CD4-positive, CD25-positive, alpha-beta regulatory T cell (primary cell): ENCODE results near the gene CREB3L2. TPM values are rescaled to one million over a fixed set of nuclear protein-coding genes. Genes with fewer than 3 reads are reported as not detected.
"Not testable (repeated sequence)": the region's sequence is repeated elsewhere in the genome, so short reads cannot be mapped to it uniquely, and the experiment has no call there.

Experiments used
- ATAC-seq, 2 donors: fragments of 150-1000 bp; cut with Tn5 transposase; one replicate each; pipeline ENCODE4 v1.10.0; 2021; ENCODE audit warnings: low read depth in 2 of 2, moderate number of reproducible peaks in 2 of 2, moderate library complexity in 1 of 2
- DNase-seq, 3 donors: peaks; one replicate each; pipeline versions ENCODE4 v3.0.0 to v3.0.0-alpha.2; 2012 to 2022; ENCODE audit warnings: mixed read lengths in 1 of 3
- H3K27ac ChIP-seq: one replicate; pipeline ENCODE4 v1.7.0; 2013; ENCODE audit warnings: mild to moderate bottlenecking, low read length; ENCODE audit not compliant: insufficient read depth, poor library complexity, severe bottlenecking
- H3K27me3 ChIP-seq: one replicate; pipeline ENCODE4 v1.7.0; 2013; ENCODE audit warnings: low read length; ENCODE audit not compliant: control insufficient read depth, insufficient read depth
- H3K36me3 ChIP-seq: one replicate; pipeline ENCODE4 v1.7.0; 2013; ENCODE audit warnings: mild to moderate bottlenecking, low read length, moderate library complexity; ENCODE audit not compliant: control insufficient read depth, insufficient read depth
- H3K4me1 ChIP-seq: 2 replicates; pipeline ENCODE4 v1.7.0; 2013; ENCODE audit warnings: mild to moderate bottlenecking, low read length; ENCODE audit not compliant: insufficient read depth, control insufficient read depth, poor library complexity, severe bottlenecking
- H3K4me3 ChIP-seq: one replicate; pipeline ENCODE4 v1.7.0; 2013; ENCODE audit warnings: low read depth, mild to moderate bottlenecking, low read length, moderate library complexity
- H3K9me3 ChIP-seq, 2 experiments: 1 replicate in 1 of 2; 2 replicates in 1 of 2; pipeline ENCODE4 v1.7.0; 2013; ENCODE audit warnings: low read length in 2 of 2, mild to moderate bottlenecking in 1 of 2, moderate library complexity in 1 of 2; ENCODE audit not compliant: control insufficient read depth in 2 of 2
- H3K27ac Mint-ChIP-seq, 3 donors: one replicate each; pipeline ENCODE4 v1.8.0; 2020 to 2022; ENCODE audit warnings: mild to moderate bottlenecking in 3 of 3, mixed read lengths in 3 of 3, moderate library complexity in 2 of 3
- H3K27me3 Mint-ChIP-seq: one replicate; pipeline ENCODE4 v1.8.0; 2022; ENCODE audit warnings: mild to moderate bottlenecking, mixed read lengths
- H3K36me3 Mint-ChIP-seq: one replicate; pipeline ENCODE4 v1.8.0; 2020; ENCODE audit warnings: mixed read lengths
- H3K4me1 Mint-ChIP-seq, 4 donors: one replicate each; pipeline ENCODE4 v1.8.0; 2020 to 2022; ENCODE audit warnings: mixed read lengths in 4 of 4, mild to moderate bottlenecking in 1 of 4
- H3K4me3 Mint-ChIP-seq, 4 donors: one replicate each; pipeline ENCODE4 v1.8.0; 2020 to 2022; ENCODE audit warnings: mild to moderate bottlenecking in 4 of 4, mixed read lengths in 4 of 4, moderate library complexity in 3 of 4
- H3K9me3 Mint-ChIP-seq, 7 donors: one replicate each; pipeline ENCODE4 v1.8.0; 2020 to 2022; ENCODE audit warnings: mixed read lengths in 7 of 7, mild to moderate bottlenecking in 3 of 7, moderate library complexity in 2 of 7
- polyA plus RNA-seq, 4 donors: library from polyadenylated mRNA; unstranded; fragments of 300-500 nt; fragmentation: Illumina TruSeq; gene quantifications; one replicate each; pipeline ENCODE4 v1.2.3, GENCODE V29; 2021
- total RNA-seq: library from RNA; stranded (reverse); gene quantifications from one replicate; pipeline ENCODE4 v1.2.3, GENCODE V29; 2022

Gene CREB3L2
- total and polyA plus RNA-seq, 5 donors from 2014 or later, result 12.0 to 27.3 (median 15.9) TPM

DNA sequence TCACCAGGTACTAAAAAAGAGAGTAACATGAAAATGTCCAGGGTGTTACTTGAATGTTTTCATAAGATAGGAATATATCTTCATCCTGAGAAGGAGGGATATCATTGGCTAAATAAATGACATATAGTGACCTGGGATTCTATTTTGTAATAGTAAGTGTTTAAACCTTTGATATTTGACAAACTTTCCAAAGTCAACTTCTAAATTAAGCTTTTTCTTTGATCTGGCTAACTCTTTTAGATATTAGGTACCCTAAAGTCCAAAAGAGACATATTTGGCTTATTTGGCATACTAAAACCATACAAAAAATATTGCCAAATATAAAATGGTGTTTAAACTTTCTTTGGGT, 22.4 kb upstream of the CREB3L2 start:
- H3K9me3 Mint-ChIP-seq, result peaks cover 0 to 3% (median 0%) of the 10 kb centered on the region in 7 donors
- peak overlapping the region in 1 of 3 donors; percentile 65 for H3K27ac Mint-ChIP-seq

DNA sequence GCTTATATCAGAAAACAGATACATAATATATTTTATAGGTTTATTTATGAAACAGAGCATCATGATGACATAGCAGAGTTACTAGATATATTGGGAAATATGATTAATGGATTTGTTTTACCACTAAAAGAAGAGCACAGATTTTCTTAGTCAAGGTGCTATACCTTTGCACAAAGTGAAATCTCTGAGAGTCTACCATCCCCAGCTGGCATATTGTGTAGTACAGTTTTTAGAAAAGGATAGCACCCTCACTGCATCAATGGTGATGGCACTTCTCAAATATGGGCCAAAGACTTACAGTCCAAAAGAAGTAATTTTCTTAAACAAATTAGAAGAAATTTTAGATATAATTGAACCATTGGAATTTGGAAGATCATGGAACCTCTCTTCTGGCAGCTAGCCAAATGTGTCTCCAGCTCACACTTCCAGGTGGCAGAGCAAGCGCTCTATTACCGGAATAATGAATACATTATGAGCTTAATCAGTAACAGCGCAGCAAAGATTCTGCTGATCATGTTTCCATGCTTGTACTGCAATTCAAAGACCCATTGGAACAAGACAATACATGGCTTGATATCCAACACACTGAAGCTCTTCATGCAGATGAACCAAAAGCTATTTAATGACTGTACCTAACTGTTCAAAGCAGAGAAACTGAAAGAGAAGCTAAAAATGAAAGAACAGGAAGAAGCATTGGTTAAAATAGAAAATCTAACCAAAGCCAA, 21.9 kb upstream of the CREB3L2 start:
- H3K36me3 Mint-ChIP-seq, result no peaks in the 10 kb centered on the region
- H3K4me1 Mint-ChIP-seq, result peaks cover 0 to 3% (median 1%) of the 10 kb centered on the region in 4 donors
- peak overlapping the region in 1 of 3 donors; percentile 65 for H3K27ac Mint-ChIP-seq
- Histone ChIP-seq H3K9me3 (no peaks in the 10 kb centered on the region), H3K27ac (no peak overlapping the region), H3K4me3 (no peak overlapping the region), H3K36me3 (no peaks in the 10 kb centered on the region), H3K27me3 (no peaks in the 10 kb centered on the region), H3K4me1 (no peaks in the 10 kb centered on the region)
- no peak overlapping the region for H3K4me3 Mint-ChIP-seq
- peaks cover 2% of the 10 kb centered on the region for H3K27me3 Mint-ChIP-seq
- peaks cover 0 to 3% (median 0%) of the 10 kb centered on the region in 7 donors for H3K9me3 Mint-ChIP-seq
- peak in 1 of 3 donors; percentile 28 for DNase-seq
- no peak for ATAC-seq

More for the DNA sequence above, 22.4 kb upstream of the CREB3L2 start:
- Histone ChIP-seq H3K36me3 (no peaks in the 10 kb centered on the region), H3K4me3 (no peak overlapping the region), H3K27me3 (no peaks in the 10 kb centered on the region), H3K9me3 (no peaks in the 10 kb centered on the region), H3K4me1 (no peaks in the 10 kb centered on the region), H3K27ac (no peak overlapping the region)
- peaks cover 0 to 3% (median 1%) of the 10 kb centered on the region in 4 donors for H3K4me1 Mint-ChIP-seq
- no peak for DNase-seq
- no peaks in the 10 kb centered on the region for H3K27me3 Mint-ChIP-seq
- H3K36me3 Mint-ChIP-seq, result no peaks in the 10 kb centered on the region
- no peak for ATAC-seq
- H3K4me3 Mint-ChIP-seq, result no peak overlapping the region

- Mint-ChIP-seq H3K4me3 (no peak overlapping the region), H3K9me3 (peaks cover 0 to 3% (median 0%) of the 10 kb centered on the region in 7 donors), H3K36me3 (no peaks in the 10 kb centered on the region), H3K27me3 (peaks cover 6% of the 10 kb centered on the region), H3K4me1 (peaks cover 0 to 3% (median 1%) of the 10 kb centered on the region in 4 donors), H3K27ac (no peak overlapping the region)
- Histone ChIP-seq H3K27ac (no peak overlapping the region), H3K4me3 (no peak overlapping the region), H3K9me3 (no peaks in the 10 kb centered on the region), H3K27me3 (no peaks in the 10 kb centered on the region), H3K4me1 (no peaks in the 10 kb centered on the region), H3K36me3 (no peaks in the 10 kb centered on the region)
- DNase-seq, result no peak
- ATAC-seq, result no peak
These were observed 20.0 kb upstream of the CREB3L2 start for GRCh38 chr7:138021889-138022288.

DNA sequence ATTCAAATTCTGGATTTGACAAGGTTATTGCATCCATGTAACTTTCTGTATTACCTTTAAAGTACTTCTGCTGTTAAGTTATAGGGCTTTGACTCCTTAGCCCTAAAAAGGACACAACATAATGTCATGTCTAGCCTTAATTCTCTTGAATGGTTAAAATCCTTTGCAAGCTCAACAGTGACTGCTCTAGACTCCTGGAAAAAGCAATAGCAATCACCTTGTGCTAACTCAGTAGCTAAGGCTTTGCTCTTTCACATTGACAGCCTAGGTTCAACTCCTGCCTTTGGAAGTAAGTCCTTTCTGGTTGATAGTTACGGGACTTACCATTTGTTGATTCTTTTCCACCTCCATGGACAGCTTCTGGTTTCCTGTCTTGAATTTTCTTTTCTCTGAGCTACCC, 16.1 kb upstream of the CREB3L2 start:
- ATAC-seq (no peak), DNase-seq (no peak)
- Mint-ChIP-seq H3K9me3 (no peaks in the 10 kb centered on the region), H3K36me3 (no peaks in the 10 kb centered on the region), H3K4me1 (no peaks in the 10 kb centered on the region), H3K4me3 (no peak overlapping the region), H3K27ac (no peak overlapping the region), H3K27me3 (peaks cover 13% of the 10 kb centered on the region)
- no peaks in the 10 kb centered on the region for H3K36me3 ChIP-seq
- no peaks in the 10 kb centered on the region for H3K9me3 ChIP-seq
- H3K27ac ChIP-seq, result no peak overlapping the region
- H3K4me3 ChIP-seq, result no peak overlapping the region
- H3K27me3 ChIP-seq, result peaks cover 2% of the 10 kb centered on the region
- no peaks in the 10 kb centered on the region for H3K4me1 ChIP-seq

DNA sequence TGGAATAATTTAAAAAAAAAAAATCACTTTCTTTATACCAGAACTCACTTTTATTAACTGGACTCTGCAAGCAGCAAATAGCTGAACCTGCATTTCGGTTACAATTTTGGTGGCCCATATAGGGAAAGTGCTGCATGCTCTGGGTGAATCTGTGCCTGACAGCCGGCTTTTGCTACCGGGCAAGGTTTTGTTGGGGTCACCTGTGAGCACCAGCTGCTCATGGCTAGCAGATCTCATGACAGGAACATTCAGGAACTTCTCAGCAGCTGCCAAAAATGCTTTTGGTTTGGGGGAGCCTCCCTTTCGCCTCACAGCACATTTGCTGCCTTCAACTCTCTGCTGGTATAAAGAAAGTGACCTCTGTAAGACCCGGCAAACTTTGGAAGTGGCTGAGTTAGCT, 13.2 kb upstream of the CREB3L2 start:
- H3K4me3 Mint-ChIP-seq, result no peak overlapping the region
- Histone ChIP-seq H3K36me3 (no peaks in the 10 kb centered on the region), H3K4me3 (no peak overlapping the region), H3K4me1 (no peaks in the 10 kb centered on the region), H3K27ac (no peak overlapping the region), H3K9me3 (no peaks in the 10 kb centered on the region), H3K27me3 (peaks cover 6% of the 10 kb centered on the region)
- H3K36me3 Mint-ChIP-seq, result no peaks in the 10 kb centered on the region
- H3K4me1 Mint-ChIP-seq, result no peaks in the 10 kb centered on the region
- ATAC-seq (no peak), DNase-seq (no peak)
- no peaks in the 10 kb centered on the region for H3K9me3 Mint-ChIP-seq
- no peak overlapping the region for H3K27ac Mint-ChIP-seq
- peaks cover 17% of the 10 kb centered on the region for H3K27me3 Mint-ChIP-seq

DNA sequence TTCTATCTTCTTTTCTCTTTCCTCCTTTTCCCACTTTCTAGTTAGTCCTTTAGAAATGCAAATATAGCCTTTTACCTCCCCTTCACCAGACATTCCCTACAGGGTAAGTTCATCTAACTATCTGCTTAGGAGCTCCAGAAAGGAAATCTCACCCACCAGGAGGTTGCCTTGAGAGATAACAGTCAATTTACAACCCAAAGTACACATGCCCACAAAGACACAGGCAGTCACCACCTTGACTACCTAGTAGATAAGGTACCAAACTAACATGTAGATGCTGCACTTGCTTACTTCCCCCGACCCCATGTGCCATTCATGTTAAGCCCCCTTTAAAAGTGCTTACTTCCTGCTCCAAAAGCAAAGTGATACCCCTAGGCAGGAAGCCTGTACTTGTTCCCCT, 12.8 kb upstream of the CREB3L2 start:
- H3K9me3 Mint-ChIP-seq, result no peaks in the 10 kb centered on the region
- H3K27ac Mint-ChIP-seq, result no peak overlapping the region

DNA sequence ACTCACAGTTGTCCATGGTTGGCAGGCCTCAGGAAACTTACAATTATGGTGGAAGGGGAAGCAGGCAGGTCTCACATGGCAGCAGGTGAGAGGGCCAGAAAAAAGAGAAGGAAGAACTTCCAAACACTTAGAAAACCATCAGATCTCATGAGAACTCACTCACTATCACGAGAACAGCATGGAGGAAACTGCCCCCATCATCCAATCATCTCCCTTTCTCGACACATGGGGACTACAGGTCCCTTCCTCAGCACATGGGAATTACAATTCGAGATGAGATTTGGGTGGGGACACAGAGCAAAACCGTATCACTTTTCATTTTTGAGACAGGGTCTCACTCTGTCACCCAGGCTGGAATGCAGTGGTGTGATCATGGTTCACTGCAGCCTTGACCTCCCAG, 12.3 kb upstream of the CREB3L2 start:
- not testable (repeated sequence) for ATAC-seq, H3K27me3 ChIP-seq, DNase-seq, H3K36me3 ChIP-seq, H3K27ac ChIP-seq, H3K9me3 ChIP-seq, H3K36me3 Mint-ChIP-seq, H3K4me1 Mint-ChIP-seq, H3K4me3 ChIP-seq, H3K9me3 Mint-ChIP-seq, H3K27ac Mint-ChIP-seq, H3K4me1 ChIP-seq
- peaks cover 17% of the 10 kb centered on the region for H3K27me3 Mint-ChIP-seq
- peak overlapping the region in 1 of 4 donors; percentile 15 for H3K4me3 Mint-ChIP-seq

More for the DNA sequence above, 12.8 kb upstream of the CREB3L2 start:
- Histone ChIP-seq H3K9me3 (no peaks in the 10 kb centered on the region), H3K27ac (no peak overlapping the region), H3K4me1 (no peaks in the 10 kb centered on the region), H3K36me3 (no peaks in the 10 kb centered on the region), H3K27me3 (peaks cover 6% of the 10 kb centered on the region), H3K4me3 (no peak overlapping the region)
- Mint-ChIP-seq H3K4me1 (no peaks in the 10 kb centered on the region), H3K27me3 (peaks cover 17% of the 10 kb centered on the region), H3K36me3 (no peaks in the 10 kb centered on the region), H3K4me3 (no peak overlapping the region)
- no peak for DNase-seq
- ATAC-seq, result no peak

- Histone ChIP-seq H3K4me1 (peaks cover 4% of the 10 kb centered on the region), H3K27me3 (peaks cover 6% of the 10 kb centered on the region), H3K4me3 (no peak overlapping the region), H3K36me3 (no peaks in the 10 kb centered on the region), H3K27ac (no peak overlapping the region), H3K9me3 (no peaks in the 10 kb centered on the region)
- peaks cover 0 to 11% (median 2%) of the 10 kb centered on the region in 4 donors for H3K4me1 Mint-ChIP-seq
- H3K27ac Mint-ChIP-seq, result no peak overlapping the region
- ATAC-seq (no peak), DNase-seq (no peak)
- H3K9me3 Mint-ChIP-seq, result no peaks in the 10 kb centered on the region
- H3K27me3 Mint-ChIP-seq, result peaks cover 14% of the 10 kb centered on the region
- H3K36me3 Mint-ChIP-seq, result no peaks in the 10 kb centered on the region
- no peak overlapping the region for H3K4me3 Mint-ChIP-seq
These were observed 7.4 kb upstream of the CREB3L2 start for GRCh38 chr7:138009350-138009653.
